Measurements from ENCODE around the gene REST. TPM values are rescaled to one million over a fixed set of nuclear protein-coding genes. Genes with fewer than 3 reads are reported as not detected.
"Not testable (repeated sequence)": the region's sequence is repeated elsewhere in the genome, so short reads cannot be mapped to it uniquely, and the experiment has no call there.

The REST gene
- total RNA-seq, 1 donor from 2014 or later, result 24.1 TPM

DNA sequence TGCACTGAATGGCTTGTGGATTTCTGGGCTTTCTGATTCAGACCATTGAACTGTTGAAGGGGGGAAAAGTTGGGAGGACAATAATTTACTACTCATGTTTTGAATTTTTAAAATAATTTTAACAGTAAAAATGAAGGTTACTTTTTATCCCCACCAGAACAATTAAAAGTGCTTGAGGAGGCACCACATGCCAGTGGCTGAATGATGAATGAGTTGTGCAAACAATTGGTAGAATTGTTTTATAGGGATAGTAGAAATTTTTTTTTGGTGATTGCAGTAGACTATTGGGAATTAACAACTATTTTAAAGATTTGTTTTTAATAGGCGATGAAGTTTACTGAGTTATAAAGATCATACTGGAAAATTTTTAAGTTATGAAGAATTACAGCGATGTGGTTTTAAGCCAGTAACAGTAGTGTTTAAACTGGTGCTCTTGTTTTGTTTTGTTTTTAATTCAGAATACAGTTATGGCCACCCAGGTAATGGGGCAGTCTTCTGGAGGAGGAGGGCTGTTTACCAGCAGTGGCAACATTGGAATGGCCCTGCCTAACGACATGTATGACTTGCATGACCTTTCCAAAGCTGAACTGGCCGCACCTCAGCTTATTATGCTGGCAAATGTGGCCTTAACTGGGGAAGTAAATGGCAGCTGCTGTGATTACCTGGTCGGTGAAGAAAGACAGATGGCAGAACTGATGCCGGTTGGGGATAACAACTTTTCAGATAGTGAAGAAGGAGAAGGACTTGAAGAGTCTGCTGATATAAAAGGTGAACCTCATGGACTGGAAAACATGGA is 2.7 kb downstream of the REST start:
- Histone ChIP-seq H3K4me3 (peak overlapping the region; percentile 91), H3K27ac (replicated peaks) (peak overlapping the region; percentile 93), H3K27me3 (ENCODE audit: low read depth) (no peaks in the 10 kb centered on the region), H3K4me1 (peaks cover 82% of the 10 kb centered on the region), H3K9me3 (replicated peaks) (no peaks in the 10 kb centered on the region), H3K36me3 (no peaks in the 10 kb centered on the region)
- intact Hi-C loops (cut with micrococcal nuclease), result no loop called here
- TF ChIP-seq, protein P1, sequence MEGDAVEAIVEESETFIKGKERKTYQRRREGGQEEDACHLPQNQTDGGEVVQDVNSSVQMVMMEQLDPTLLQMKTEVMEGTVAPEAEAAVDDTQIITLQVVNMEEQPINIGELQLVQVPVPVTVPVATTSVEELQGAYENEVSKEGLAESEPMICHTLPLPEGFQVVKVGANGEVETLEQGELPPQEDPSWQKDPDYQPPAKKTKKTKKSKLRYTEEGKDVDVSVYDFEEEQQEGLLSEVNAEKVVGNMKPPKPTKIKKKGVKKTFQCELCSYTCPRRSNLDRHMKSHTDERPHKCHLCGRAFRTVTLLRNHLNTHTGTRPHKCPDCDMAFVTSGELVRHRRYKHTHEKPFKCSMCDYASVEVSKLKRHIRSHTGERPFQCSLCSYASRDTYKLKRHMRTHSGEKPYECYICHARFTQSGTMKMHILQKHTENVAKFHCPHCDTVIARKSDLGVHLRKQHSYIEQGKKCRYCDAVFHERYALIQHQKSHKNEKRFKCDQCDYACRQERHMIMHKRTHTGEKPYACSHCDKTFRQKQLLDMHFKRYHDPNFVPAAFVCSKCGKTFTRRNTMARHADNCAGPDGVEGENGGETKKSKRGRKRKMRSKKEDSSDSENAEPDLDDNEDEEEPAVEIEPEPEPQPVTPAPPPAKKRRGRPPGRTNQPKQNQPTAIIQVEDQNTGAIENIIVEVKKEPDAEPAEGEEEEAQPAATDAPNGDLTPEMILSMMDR (IDR thresholded peaks at IDR 0.05; ENCODE audit: borderline replicate concordance), result no peak
- DNase-seq, result no peak

DNA sequence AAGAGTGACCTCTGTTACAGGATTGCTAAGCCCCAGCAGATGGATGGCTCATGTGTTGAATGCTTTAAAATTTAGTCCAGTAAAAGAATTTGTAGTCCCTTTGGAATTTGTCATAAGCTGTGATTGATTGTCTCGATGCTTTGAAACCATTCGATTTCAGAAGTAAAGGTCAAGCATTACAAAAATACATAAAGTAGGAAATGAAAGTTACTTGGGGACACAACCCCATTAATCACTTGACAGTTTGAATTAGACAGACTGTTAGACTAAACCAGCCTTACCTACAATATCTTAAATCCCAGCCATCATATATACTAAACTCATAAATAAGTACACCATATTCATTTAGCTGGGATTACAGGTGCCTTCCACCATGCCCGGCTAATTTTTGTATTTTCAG is 6.6 kb downstream of the REST start:
- DNase-seq, result no peak
- H3K36me3 ChIP-seq, result peaks cover 7% of the 10 kb centered on the region
- TF ChIP-seq, protein P1 (IDR thresholded peaks at IDR 0.05; ENCODE audit: borderline replicate concordance), result no peak
- H3K4me1 ChIP-seq, result peaks cover 59% of the 10 kb centered on the region
- intact Hi-C loops (cut with micrococcal nuclease), result no loop called here
- H3K27me3 ChIP-seq (ENCODE audit: low read depth), result no peaks in the 10 kb centered on the region
- H3K9me3 ChIP-seq (replicated peaks), result no peaks in the 10 kb centered on the region
- H3K27ac ChIP-seq (replicated peaks), result no peak overlapping the region
- no peak overlapping the region for H3K4me3 ChIP-seq

DNA sequence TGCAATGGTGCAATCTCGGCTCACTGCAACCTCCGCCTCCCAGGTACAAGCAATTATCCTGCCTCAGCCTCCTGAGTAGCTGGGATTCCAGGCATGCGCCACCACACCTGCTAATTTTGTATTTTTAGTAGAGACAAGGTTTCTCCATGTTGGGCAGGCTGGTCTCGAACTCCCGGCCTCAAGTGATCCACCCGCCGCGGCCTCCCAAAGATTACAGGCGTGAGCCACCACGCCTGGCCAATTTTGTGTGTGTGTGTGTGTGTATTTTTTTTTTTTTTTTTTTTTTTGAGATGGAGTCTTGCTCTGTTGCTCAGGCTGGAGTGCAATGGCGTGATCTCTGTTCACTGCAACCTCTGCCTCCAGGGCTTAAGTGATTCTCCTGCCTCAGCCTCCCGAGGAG is 7.3 kb downstream of the REST start:
- H3K9me3 ChIP-seq (replicated peaks); H3K4me3 ChIP-seq; H3K27me3 ChIP-seq (ENCODE audit: low read depth); DNase-seq; H3K27ac ChIP-seq (replicated peaks); intact Hi-C loops (cut with micrococcal nuclease): not testable (repeated sequence)
- H3K4me1 ChIP-seq, result peaks cover 53% of the 10 kb centered on the region
- H3K36me3 ChIP-seq, result peaks cover 12% of the 10 kb centered on the region

DNA sequence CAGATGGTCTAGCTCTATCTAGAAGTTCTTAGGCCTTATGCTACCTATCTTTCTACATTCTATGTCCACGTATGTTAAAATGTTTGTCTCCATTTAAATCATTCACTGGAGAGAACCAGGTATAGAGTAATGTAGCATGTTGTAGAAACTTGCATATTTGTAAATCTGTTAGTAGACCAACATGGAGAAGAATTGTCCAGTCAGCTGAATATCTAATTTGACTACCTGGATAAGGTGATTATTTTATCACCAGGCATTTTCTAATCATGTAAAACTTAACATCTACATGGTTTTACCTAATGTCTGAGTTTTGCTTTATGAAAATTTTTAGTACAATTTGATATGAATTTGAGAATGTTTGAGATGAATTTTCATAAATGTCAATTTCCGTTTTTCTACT is 19.5 kb downstream of the REST start:
- TF ChIP-seq, protein P1 (IDR thresholded peaks at IDR 0.05; ENCODE audit: borderline replicate concordance), result no peak
- H3K9me3 ChIP-seq (replicated peaks), result no peaks in the 10 kb centered on the region
- no peaks in the 10 kb centered on the region for H3K27me3 ChIP-seq (ENCODE audit: low read depth)
- no peaks in the 10 kb centered on the region for H3K4me1 ChIP-seq
- H3K4me3 ChIP-seq, result no peak overlapping the region
- H3K27ac ChIP-seq (replicated peaks), result no peak overlapping the region
- DNase-seq, result no peak
- intact Hi-C loops (cut with micrococcal nuclease), result no loop called here
- H3K36me3 ChIP-seq, result peaks cover 62% of the 10 kb centered on the region

DNA sequence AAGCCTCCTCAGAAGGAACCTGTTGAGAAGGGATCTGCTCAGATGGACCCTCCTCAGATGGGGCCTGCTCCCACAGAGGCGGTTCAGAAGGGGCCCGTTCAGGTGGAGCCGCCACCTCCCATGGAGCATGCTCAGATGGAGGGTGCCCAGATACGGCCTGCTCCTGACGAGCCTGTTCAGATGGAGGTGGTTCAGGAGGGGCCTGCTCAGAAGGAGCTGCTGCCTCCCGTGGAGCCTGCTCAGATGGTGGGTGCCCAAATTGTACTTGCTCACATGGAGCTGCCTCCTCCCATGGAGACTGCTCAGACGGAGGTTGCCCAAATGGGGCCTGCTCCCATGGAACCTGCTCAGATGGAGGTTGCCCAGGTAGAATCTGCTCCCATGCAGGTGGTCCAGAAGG is 22.9 kb downstream of the REST start:
- intact Hi-C loops (cut with micrococcal nuclease), result no loop called here

DNA sequence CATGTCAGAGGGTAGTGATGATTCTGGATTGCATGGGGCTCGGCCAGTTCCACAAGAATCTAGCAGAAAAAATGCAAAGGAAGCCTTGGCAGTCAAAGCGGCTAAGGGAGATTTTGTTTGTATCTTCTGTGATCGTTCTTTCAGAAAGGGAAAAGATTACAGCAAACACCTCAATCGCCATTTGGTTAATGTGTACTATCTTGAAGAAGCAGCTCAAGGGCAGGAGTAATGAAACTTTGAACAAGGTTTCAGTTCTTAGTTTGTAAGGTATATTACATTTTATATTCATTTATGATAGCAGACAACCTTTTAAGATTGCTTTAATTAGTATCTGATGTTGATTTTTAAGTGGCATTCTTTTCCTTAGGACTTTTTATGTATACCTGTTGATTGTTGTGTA is 24.2 kb downstream of the REST start:
- Histone ChIP-seq H3K27ac (replicated peaks) (no peak overlapping the region), H3K4me3 (no peak overlapping the region), H3K27me3 (ENCODE audit: low read depth) (no peaks in the 10 kb centered on the region), H3K4me1 (no peaks in the 10 kb centered on the region), H3K9me3 (replicated peaks) (no peaks in the 10 kb centered on the region), H3K36me3 (peaks cover 36% of the 10 kb centered on the region)
- no peak for DNase-seq
- intact Hi-C loops (cut with micrococcal nuclease), result no loop called here
- TF ChIP-seq, protein P1 (IDR thresholded peaks at IDR 0.05; ENCODE audit: borderline replicate concordance), result no peak

More for the DNA sequence above, 22.9 kb downstream of the REST start:
- H3K27me3 ChIP-seq (ENCODE audit: low read depth), result no peaks in the 10 kb centered on the region
- peaks cover 33% of the 10 kb centered on the region for H3K36me3 ChIP-seq
- no peaks in the 10 kb centered on the region for H3K9me3 ChIP-seq (replicated peaks)
- H3K27ac ChIP-seq (replicated peaks), result no peak overlapping the region
- no peak overlapping the region for H3K4me3 ChIP-seq
- DNase-seq, result no peak
- H3K4me1 ChIP-seq, result no peaks in the 10 kb centered on the region
- TF ChIP-seq, protein P1 (IDR thresholded peaks at IDR 0.05; ENCODE audit: borderline replicate concordance), result no peak

All from left ventricle myocardium inferior (tissue), 1 donor.